Activated T-helper 2 cell treated with anti-CD3 and anti-CD28 coated beads, Interferon-gamma antibody, Interleukin-2, Interleukin-4, amounts not matched to agents 10 μg/mL and 5 μg/mL and 100 μg/mL, durations not matched to agents 14 hours and 24 hours and 36 hours (primary cell): Measurements from ENCODE around the gene SLC39A13. TPM values are rescaled to one million over a fixed set of nuclear protein-coding genes. Genes with fewer than 3 reads are reported as not detected.

Experiments used
- DNase-seq: peaks from one replicate; pipeline ENCODE4 v3.0.0; 2021; ENCODE audit warnings: low spot score
- H3K27ac Mint-ChIP-seq: one replicate; pipeline ENCODE4 v1.8.0; 2021; ENCODE audit warnings: mixed read lengths
- H3K27me3 Mint-ChIP-seq: one replicate; pipeline ENCODE4 v1.8.0; 2021; ENCODE audit warnings: low read depth, mixed read lengths
- H3K36me3 Mint-ChIP-seq: one replicate; pipeline ENCODE4 v1.8.0; 2021; ENCODE audit warnings: low read depth, mixed read lengths
- H3K4me1 Mint-ChIP-seq: one replicate; pipeline ENCODE4 v1.8.0; 2021; ENCODE audit warnings: low read depth, mixed read lengths
- H3K4me3 Mint-ChIP-seq: one replicate; pipeline ENCODE4 v1.8.0; 2021; ENCODE audit warnings: low read depth, mild to moderate bottlenecking, moderate library complexity, mixed read lengths
- H3K9me3 Mint-ChIP-seq: one replicate; pipeline ENCODE4 v1.8.0; 2021; ENCODE audit warnings: mixed read lengths
- intact Hi-C: fragments of 100-400 bp; cut with micrococcal nuclease; formaldehyde crosslinking; loops from one replicate; pipeline ENCODE4 v1.15.1; 2023
- total RNA-seq: library from RNA; stranded (reverse); gene quantifications from 2 replicates; pipeline ENCODE4 v1.2.3, GENCODE V29; 2022

Gene SLC39A13
- total RNA-seq, 1 donor from 2014 or later: 15.2 TPM

DNA sequence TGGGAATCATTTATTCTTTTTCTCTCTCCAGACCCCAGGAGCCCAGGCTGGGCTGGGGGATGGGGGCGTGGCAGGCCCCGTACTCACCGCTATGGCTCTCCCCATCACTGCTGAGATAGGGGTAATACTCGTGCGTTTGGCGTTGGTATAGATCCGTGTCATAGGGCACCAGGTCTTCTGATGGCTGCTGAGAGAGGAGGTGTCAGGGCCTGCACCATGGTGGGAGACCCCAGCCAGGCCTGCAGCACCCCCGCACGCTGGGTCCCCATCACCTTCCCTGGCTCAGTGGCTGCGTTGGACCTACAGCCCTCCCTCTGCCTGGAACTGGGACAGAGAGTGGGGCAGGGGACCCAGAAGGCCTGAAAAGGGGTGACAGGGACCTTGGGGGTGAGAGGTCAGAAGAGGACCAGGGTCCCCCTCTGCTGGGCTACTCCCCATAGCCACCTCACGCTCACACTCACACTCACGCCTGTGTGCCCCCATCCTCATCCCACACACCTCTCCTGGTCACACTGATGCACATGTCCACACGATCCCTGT lies 32.8 kb upstream of the SLC39A13 start:
- Mint-ChIP-seq H3K27me3 (no peaks in the 10 kb centered on the region), H3K9me3 (no peaks in the 10 kb centered on the region), H3K27ac (no peak overlapping the region), H3K36me3 (no peaks in the 10 kb centered on the region), H3K4me1 (peaks cover 9% of the 10 kb centered on the region), H3K4me3 (no peak overlapping the region)
- intact Hi-C loops: loop anchor here (10.0 kb wide), 1 partner anchor 479 kb away; no protein-coding TSS in a partner anchor
- DNase-seq: no peak

DNA sequence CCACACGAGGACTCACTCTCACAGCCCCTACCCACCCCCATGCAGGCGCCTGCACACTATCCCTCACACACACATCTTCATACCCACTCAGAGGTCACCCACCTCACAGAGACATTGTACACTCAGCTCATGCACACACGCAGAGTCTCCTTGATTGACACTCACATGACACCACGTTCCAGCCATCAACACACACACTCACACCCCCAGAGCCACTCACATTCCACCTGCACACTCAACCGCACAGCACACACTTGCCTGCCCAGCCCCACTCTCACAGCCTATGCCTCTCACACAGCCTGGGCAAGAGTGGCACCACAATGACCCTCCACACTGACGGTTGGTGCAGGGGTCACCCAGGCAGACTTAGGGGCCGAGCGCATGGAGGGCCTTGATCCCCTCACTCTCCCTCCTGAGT lies 32.3 kb upstream of the SLC39A13 start:
- Mint-ChIP-seq H3K36me3 (no peaks in the 10 kb centered on the region), H3K27me3 (no peaks in the 10 kb centered on the region), H3K4me3 (no peak overlapping the region), H3K9me3 (no peaks in the 10 kb centered on the region), H3K27ac (no peak overlapping the region), H3K4me1 (peaks cover 9% of the 10 kb centered on the region)
- no peak for DNase-seq
- intact Hi-C loops: loop anchor here (10.0 kb wide), 1 partner anchor 479 kb away; no protein-coding TSS in a partner anchor

DNA sequence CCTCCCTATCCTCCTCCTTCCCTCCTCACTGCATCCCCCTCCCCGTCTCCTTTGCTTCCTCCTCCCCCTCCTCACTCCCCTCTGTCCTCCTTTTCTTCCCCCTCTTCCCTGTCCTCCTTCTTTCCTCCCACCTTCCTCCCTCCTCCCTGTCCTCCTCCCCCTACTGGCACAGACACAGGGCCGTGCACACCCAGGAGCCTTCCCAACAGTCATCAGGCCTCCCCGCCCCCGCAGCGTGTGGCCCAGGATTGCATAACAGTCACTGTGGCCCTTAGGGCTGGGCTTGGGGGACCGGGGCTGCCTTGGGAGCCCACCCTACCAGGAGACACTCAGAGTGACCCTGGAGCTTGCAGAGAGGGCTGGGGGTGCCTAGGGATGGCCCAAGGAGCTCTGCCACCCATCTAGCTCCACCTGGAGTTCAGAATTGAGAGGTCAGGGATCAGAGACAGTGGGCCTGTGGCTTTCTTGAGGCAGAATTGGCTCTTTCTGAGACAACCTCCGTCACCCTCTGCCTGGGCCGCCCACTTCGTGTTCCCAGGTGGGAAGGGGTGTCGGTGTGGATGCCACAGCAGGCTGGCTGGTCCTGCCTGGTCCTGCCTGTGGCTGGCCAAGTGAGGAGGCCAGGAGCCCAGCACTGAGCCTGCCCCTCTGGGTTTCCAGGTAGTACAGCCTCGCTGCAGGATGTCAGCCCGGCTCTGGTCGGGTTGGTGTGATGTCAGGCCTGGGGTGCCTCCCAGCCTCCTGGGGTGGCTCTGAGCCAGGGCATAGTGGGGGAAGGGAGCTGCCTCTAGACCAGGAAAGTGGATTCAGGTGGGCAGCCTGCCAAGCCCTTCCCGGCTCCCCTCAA lies 31.6 kb upstream of the SLC39A13 start:
- no peaks in the 10 kb centered on the region for H3K27me3 Mint-ChIP-seq
- H3K4me3 Mint-ChIP-seq: no peak overlapping the region
- DNase-seq: no peak
- H3K4me1 Mint-ChIP-seq: peaks cover 9% of the 10 kb centered on the region
- no peaks in the 10 kb centered on the region for H3K9me3 Mint-ChIP-seq
- H3K36me3 Mint-ChIP-seq: no peaks in the 10 kb centered on the region
- H3K27ac Mint-ChIP-seq: no peak overlapping the region
- intact Hi-C loops: loop anchor here (10.0 kb wide), 1 partner anchor 478 kb away; no protein-coding TSS in a partner anchor

DNA sequence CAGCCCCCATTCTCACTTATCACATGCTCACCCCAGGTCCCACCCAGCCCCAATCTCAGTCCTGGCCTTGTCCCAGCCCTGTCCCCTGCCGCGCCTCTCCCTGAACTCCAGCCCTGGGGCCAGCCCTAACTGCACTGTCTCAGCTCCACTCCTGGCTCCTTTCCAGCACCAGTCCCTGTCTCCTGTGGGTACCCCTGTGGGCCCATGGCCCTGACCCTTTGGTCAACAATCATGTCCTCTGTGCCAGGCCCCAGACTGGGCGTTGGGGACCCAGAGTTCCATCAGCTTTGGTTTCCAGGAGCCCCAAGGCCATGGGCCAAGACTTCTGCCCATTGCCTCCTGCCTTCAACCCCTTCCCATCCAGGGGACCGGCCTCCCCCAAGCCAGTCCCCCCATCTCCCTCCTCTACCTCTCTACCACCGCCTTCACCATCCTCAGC lies 30.8 kb upstream of the SLC39A13 start:
- Mint-ChIP-seq H3K4me3 (no peak overlapping the region), H3K9me3 (no peaks in the 10 kb centered on the region), H3K4me1 (peaks cover 9% of the 10 kb centered on the region), H3K27me3 (no peaks in the 10 kb centered on the region), H3K27ac (no peak overlapping the region), H3K36me3 (no peaks in the 10 kb centered on the region)
- DNase-seq: no peak
- intact Hi-C loops: loop anchor here (10.0 kb wide), 1 partner anchor 477 kb away; no protein-coding TSS in a partner anchor

DNA sequence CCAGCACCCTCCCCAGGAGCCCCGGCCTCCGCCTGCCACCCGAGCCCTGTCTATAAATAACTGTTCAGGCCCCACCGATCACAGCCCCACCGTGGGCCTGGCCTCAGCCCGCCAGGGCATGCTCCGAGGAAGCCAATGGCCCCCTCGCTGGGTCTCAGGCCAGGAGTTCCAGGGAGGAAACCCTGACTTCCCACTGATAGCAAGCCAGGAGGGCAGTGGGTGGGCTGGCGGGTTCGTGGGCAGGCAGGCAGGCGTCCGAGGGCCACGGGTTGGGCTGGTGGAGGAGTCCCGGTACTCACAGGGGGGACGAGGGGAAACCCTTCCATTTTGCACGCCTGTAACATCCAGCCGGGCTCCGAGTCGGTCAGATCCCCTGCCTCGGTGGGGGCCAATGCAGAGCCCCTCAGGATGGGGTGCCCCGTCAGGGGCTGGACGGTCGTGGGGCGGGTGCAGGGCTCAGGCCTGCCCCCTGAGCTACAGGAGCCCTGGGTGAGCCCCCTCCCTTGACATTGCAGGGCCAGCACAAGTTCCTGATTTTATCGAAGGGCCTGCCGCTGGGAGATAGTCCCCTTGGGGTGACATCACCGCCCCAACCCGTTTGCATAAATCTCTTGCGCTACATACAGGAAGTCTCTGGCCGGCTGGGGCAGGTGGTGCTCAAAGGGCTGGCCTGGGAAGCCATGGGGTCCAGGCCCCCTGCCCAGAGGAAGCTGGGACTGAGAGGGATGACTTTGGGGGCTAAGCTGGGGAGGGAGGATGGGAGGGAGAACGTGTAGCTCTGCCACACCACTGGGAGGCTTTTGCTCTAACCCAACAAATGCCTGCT lies 30.2 kb upstream of the SLC39A13 start, which contains the start of gene SPI1:
Gene SPI1, minus strand, starts transcription at position 538 of the 826 bp plus-strand sequence. Its CDS starts 194 bp downstream, at position 344.
- peaks cover 9% of the 10 kb centered on the region for H3K4me1 Mint-ChIP-seq
- H3K4me3 Mint-ChIP-seq: no peak within 1 kb of the TSS
- no peaks in the 10 kb centered on the region for H3K9me3 Mint-ChIP-seq
- H3K27ac Mint-ChIP-seq: no peak within 1 kb of the TSS
- intact Hi-C loops: loop anchor here (10.0 kb wide), 1 partner anchor 477 kb away; no protein-coding TSS in a partner anchor
- no peak for DNase-seq
- no peaks in the 10 kb centered on the region for H3K27me3 Mint-ChIP-seq
- no peaks in the 10 kb centered on the region for H3K36me3 Mint-ChIP-seq

DNA sequence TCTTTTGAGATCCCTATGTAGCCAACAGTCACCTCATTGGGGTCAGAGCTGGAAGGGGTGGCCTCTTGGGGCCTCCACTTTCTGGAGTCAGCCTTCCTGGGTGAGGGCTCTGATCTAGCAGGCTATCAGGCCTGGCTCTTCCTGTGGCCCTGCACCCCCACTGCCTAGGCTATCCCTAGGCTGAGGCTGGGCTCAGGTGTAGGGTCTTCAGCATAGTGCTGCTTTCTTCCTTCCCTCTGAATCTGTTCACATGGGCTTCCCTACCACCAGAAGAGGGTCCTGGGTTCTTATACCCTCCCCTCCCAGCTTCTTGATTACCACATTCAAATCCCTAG lies 29.6 kb upstream of the SLC39A13 start:
- intact Hi-C loops: loop anchor here (10.0 kb wide), 1 partner anchor 476 kb away; no protein-coding TSS in a partner anchor
- DNase-seq: no peak
- H3K4me3 Mint-ChIP-seq: no peak overlapping the region
- no peak overlapping the region for H3K27ac Mint-ChIP-seq
- no peaks in the 10 kb centered on the region for H3K36me3 Mint-ChIP-seq
- no peaks in the 10 kb centered on the region for H3K9me3 Mint-ChIP-seq
- H3K4me1 Mint-ChIP-seq: peaks cover 9% of the 10 kb centered on the region
- no peaks in the 10 kb centered on the region for H3K27me3 Mint-ChIP-seq

DNA sequence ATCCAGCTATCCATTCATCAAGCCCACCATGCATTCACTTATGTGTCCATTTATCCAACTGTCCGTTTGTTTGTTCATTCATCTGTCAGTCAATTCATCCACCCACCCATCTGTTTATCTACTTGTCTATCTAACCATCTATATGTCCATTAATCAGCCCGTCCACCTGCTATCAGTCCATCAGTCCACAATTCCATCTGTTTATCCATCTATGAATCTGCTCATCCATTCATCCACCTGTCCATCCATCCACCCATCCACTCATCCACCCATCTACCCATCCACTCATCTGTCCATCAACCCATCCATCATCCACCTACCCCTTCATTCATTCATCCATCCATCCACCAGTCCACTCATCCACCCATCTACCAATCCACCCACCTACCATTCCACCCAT lies 29.1 kb upstream of the SLC39A13 start:
- Mint-ChIP-seq H3K9me3 (no peaks in the 10 kb centered on the region), H3K27me3 (no peaks in the 10 kb centered on the region), H3K27ac (no peak overlapping the region), H3K4me3 (no peak overlapping the region), H3K4me1 (peaks cover 5% of the 10 kb centered on the region), H3K36me3 (no peaks in the 10 kb centered on the region)
- DNase-seq: no peak
- intact Hi-C loops: loop anchor here (10.0 kb wide), 1 partner anchor 475 kb away; no protein-coding TSS in a partner anchor

DNA sequence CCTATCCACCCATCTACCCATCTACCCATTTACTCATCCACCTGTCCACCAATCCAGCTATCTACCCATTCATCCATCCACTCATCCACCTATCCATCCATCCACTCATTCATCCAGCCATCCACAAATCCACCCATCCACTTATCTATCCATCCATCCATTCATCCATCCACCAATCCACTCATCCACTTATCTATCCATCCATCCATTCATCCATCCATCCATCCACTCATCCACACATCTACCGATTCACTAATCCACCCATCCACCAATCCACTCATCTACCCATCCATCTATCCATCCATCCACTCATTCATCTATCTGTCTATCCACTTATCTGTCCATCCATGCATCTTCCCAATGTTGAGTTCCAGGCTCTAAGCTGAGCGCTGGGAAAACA lies 28.3 kb upstream of the SLC39A13 start:
- Mint-ChIP-seq H3K4me1 (peaks cover 2% of the 10 kb centered on the region), H3K4me3 (no peak overlapping the region), H3K9me3 (no peaks in the 10 kb centered on the region), H3K27ac (no peak overlapping the region), H3K27me3 (no peaks in the 10 kb centered on the region), H3K36me3 (no peaks in the 10 kb centered on the region)
- no peak for DNase-seq
- intact Hi-C loops: no loop called here

DNA sequence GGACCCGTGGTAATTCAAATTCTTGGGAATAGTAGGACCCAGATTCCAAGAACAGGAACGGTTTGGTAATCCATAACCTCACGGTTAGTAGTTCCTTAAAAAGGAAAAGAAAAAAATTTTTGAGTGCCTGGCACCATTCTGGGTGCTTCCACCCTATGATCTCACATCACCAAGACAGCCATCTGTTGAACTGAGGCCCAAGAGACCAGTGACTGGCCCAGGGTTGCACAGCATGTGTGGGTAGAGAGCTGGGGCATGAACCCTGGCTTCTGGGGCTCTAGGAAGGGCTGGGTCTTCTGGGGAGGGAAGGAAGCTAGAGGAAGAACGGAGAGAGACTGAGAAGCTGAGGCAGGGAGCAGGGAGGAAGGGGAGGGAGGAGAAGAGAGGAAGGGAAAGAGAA lies 25.3 kb upstream of the SLC39A13 start:
- no peaks in the 10 kb centered on the region for H3K27me3 Mint-ChIP-seq
- H3K27ac Mint-ChIP-seq: no peak overlapping the region
- DNase-seq: no peak
- H3K9me3 Mint-ChIP-seq: no peaks in the 10 kb centered on the region
- no peak overlapping the region for H3K4me3 Mint-ChIP-seq
- intact Hi-C loops: no loop called here
- peaks cover 2% of the 10 kb centered on the region for H3K4me1 Mint-ChIP-seq
- no peaks in the 10 kb centered on the region for H3K36me3 Mint-ChIP-seq

DNA sequence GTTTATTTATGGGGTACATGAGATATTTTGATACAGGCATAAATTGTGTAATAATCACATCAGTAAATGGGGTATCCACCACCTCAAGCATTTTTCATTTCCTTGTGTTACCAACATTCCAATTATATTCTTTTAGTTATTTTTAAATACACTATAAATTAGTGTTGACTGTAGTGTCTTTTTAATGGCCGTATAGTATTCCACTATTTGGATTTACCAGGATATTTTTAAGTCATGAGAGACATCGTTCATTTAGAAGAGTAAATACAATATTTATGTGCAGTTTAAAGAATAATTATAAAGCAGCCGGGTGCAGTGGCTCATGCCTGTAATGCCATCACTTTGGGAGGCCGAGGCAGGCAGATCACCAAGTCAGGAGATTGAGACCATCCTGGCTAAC lies 23.9 kb upstream of the SLC39A13 start:
- peaks cover 3% of the 10 kb centered on the region for H3K4me1 Mint-ChIP-seq
- no peak overlapping the region for H3K4me3 Mint-ChIP-seq
- no peaks in the 10 kb centered on the region for H3K27me3 Mint-ChIP-seq
- H3K36me3 Mint-ChIP-seq: no peaks in the 10 kb centered on the region
- no peak overlapping the region for H3K27ac Mint-ChIP-seq
- intact Hi-C loops: no loop called here
- DNase-seq: no peak
- no peaks in the 10 kb centered on the region for H3K9me3 Mint-ChIP-seq

DNA sequence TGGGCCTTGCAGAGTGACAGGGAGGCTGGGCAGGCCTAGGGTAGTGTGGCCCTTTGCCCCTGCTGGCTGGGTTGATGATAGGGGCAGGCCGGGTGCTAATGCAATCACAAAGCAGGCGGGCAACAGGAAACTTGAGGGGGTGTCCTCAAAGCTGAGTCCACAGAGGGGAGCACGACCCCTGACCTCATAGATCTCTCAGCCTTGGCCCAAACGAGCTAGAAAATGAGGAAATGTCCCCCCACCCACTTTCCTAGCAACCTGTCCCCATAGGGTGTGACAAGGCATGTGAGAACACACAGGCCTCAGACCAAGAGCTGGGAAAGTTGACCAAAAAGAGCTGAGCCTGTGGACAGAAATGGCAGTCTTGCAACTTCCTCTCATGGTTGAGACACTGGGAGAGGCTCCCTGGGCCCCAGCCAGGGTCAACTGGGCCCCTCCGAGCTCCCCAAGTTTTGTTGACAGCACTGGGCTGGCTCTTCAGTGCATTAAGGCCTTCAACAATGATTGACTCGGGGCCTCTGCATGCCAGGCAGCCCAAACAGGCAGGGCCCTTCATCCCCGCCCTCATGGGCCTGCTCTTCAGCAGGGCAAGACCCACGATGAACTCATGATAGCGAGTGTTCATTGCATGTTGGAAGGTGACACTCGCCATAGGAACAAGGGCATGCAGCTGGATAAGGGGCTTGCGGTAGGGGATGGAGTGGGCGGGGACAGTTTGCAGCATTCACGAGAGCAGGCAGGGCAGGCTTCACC lies 20.3 kb upstream of the SLC39A13 start:
- DNase-seq: no peak
- peaks cover 9% of the 10 kb centered on the region for H3K4me1 Mint-ChIP-seq
- no peaks in the 10 kb centered on the region for H3K9me3 Mint-ChIP-seq
- intact Hi-C loops: no loop called here
- no peaks in the 10 kb centered on the region for H3K27me3 Mint-ChIP-seq
- H3K27ac Mint-ChIP-seq: no peak overlapping the region
- no peaks in the 10 kb centered on the region for H3K36me3 Mint-ChIP-seq
- H3K4me3 Mint-ChIP-seq: no peak overlapping the region
